IgD-negative memory B cell (primary cell): Measurements from ENCODE around the gene PIK3CB. TPM values are rescaled to one million over a fixed set of nuclear protein-coding genes. Genes with fewer than 3 reads are reported as not detected.
"Not testable (repeated sequence)": the region's sequence is repeated elsewhere in the genome, so short reads cannot be mapped to it uniquely, and the experiment has no call there.

ENCODE experiments used
- H3K27ac Mint-ChIP-seq, 3 donors: one replicate each; pipeline ENCODE4 v1.8.0; 2020 to 2022; ENCODE audit warnings: mild to moderate bottlenecking in 3 of 3, mixed read lengths in 3 of 3, moderate library complexity in 1 of 3
- H3K27me3 Mint-ChIP-seq: one replicate; pipeline ENCODE4 v1.8.0; 2021; ENCODE audit warnings: mixed read lengths
- H3K36me3 Mint-ChIP-seq: one replicate; pipeline ENCODE4 v1.8.0; 2020; ENCODE audit warnings: mild to moderate bottlenecking, mixed read lengths
- H3K4me1 Mint-ChIP-seq, 3 donors: one replicate each; pipeline ENCODE4 v1.8.0; 2020 to 2022; ENCODE audit warnings: mixed read lengths in 3 of 3, mild to moderate bottlenecking in 1 of 3
- H3K4me3 Mint-ChIP-seq, 4 donors: one replicate each; pipeline ENCODE4 v1.8.0; 2020 to 2022; ENCODE audit warnings: mild to moderate bottlenecking in 4 of 4, mixed read lengths in 4 of 4, moderate library complexity in 3 of 4
- H3K9me3 Mint-ChIP-seq, 3 donors: one replicate each; pipeline ENCODE4 v1.8.0; 2020 to 2021; ENCODE audit warnings: mixed read lengths in 3 of 3, mild to moderate bottlenecking in 1 of 3
- polyA plus RNA-seq: library from polyadenylated mRNA; unstranded; fragments of 300-500 nt; fragmentation: Illumina TruSeq; gene quantifications from one replicate; pipeline ENCODE4 v1.2.3, GENCODE V29; 2021

The PIK3CB gene
- polyA plus RNA-seq, 1 donor from 2014 or later: 9.2 TPM

- H3K27ac Mint-ChIP-seq: no peak overlapping the region
- no peaks in the 10 kb centered on the region for H3K27me3 Mint-ChIP-seq
- H3K4me3 Mint-ChIP-seq: no peak overlapping the region
- H3K36me3 Mint-ChIP-seq: peaks cover 15% of the 10 kb centered on the region
- H3K4me1 Mint-ChIP-seq: peaks cover 0 to 1% (median 0%) of the 10 kb centered on the region in 3 donors
- no peaks in the 10 kb centered on the region for H3K9me3 Mint-ChIP-seq
Observed at GRCh38 chr3:138629526-138629925, 205.2 kb downstream of the PIK3CB start.

- Mint-ChIP-seq H3K4me1 (no peaks in the 10 kb centered on the region), H3K27me3 (no peaks in the 10 kb centered on the region), H3K4me3 (no peak overlapping the region), H3K27ac (no peak overlapping the region), H3K9me3 (no peaks in the 10 kb centered on the region), H3K36me3 (peaks cover 11% of the 10 kb centered on the region)
Observed at GRCh38 chr3:138625707-138626365, 208.9 kb downstream of the PIK3CB start.

- Mint-ChIP-seq H3K27ac (no peak overlapping the region), H3K27me3 (no peaks in the 10 kb centered on the region), H3K9me3 (no peaks in the 10 kb centered on the region)
Observed at GRCh38 chr3:138624518-138624917, 210.2 kb downstream of the PIK3CB start.

GRCh38 chr3:138620431-138620830 is 214.3 kb downstream of the PIK3CB start:
- H3K27ac Mint-ChIP-seq: no peak overlapping the region

More at GRCh38 chr3:138624518-138624917, 210.2 kb downstream of the PIK3CB start:
- H3K4me1 Mint-ChIP-seq: no peaks in the 10 kb centered on the region
- no peak overlapping the region for H3K4me3 Mint-ChIP-seq
- H3K36me3 Mint-ChIP-seq: peaks cover 6% of the 10 kb centered on the region

GRCh38 chr3:138615462-138615861 is 219.3 kb downstream of the PIK3CB start:
- Mint-ChIP-seq H3K36me3 (no peaks in the 10 kb centered on the region), H3K4me1 (peaks cover 3 to 9% (median 3%) of the 10 kb centered on the region in 3 donors), H3K27me3 (no peaks in the 10 kb centered on the region), H3K27ac (no peak overlapping the region), H3K9me3 (no peaks in the 10 kb centered on the region), H3K4me3 (no peak overlapping the region)

More at GRCh38 chr3:138620431-138620830, 214.3 kb downstream of the PIK3CB start:
- Mint-ChIP-seq H3K4me1 (peaks cover 0 to 1% (median 0%) of the 10 kb centered on the region in 3 donors), H3K36me3 (peaks cover 6% of the 10 kb centered on the region), H3K4me3 (no peak overlapping the region), H3K9me3 (no peaks in the 10 kb centered on the region), H3K27me3 (no peaks in the 10 kb centered on the region)

GRCh38 chr3:138609898-138610266 is 224.8 kb downstream of the PIK3CB start:
- no peaks in the 10 kb centered on the region for H3K9me3 Mint-ChIP-seq
- peak overlapping the region; percentile 81 to 97 (median 92) for H3K4me3 Mint-ChIP-seq

GRCh38 chr3:138608322-138609135 is 226.2 kb downstream of the PIK3CB start, which contains the start of gene FAIM:
Gene FAIM, plus strand, starts transcription at chr3:138608771. Its CDS starts 10,956 bp downstream, at chr3:138619727.
- H3K4me1 Mint-ChIP-seq: peaks cover 12 to 19% (median 13%) of the 10 kb centered on the region in 3 donors
- peak within 1 kb of the TSS; percentile 85 to 99 (median 94) for H3K27ac Mint-ChIP-seq
- no peaks in the 10 kb centered on the region for H3K27me3 Mint-ChIP-seq
- H3K9me3 Mint-ChIP-seq: peaks cover 0 to 2% (median 0%) of the 10 kb centered on the region in 3 donors
- peak within 1 kb of the TSS; percentile 81 to 97 (median 92) for H3K4me3 Mint-ChIP-seq
- no peaks in the 10 kb centered on the region for H3K36me3 Mint-ChIP-seq

More at GRCh38 chr3:138609898-138610266, 224.8 kb downstream of the PIK3CB start:
- Mint-ChIP-seq H3K36me3 (no peaks in the 10 kb centered on the region), H3K4me1 (peaks cover 12 to 23% (median 13%) of the 10 kb centered on the region in 3 donors), H3K27me3 (no peaks in the 10 kb centered on the region), H3K27ac (peak overlapping the region; percentile 85 to 99 (median 94))

GRCh38 chr3:138604106-138604595 is 230.6 kb downstream of the PIK3CB start:
- not testable (repeated sequence) for H3K4me1 Mint-ChIP-seq, H3K9me3 Mint-ChIP-seq, H3K36me3 Mint-ChIP-seq, H3K27me3 Mint-ChIP-seq
- Mint-ChIP-seq H3K27ac (peak overlapping the region in 2 of 3 donors; percentile 43 to 51), H3K4me3 (peak overlapping the region in 1 of 4 donors; percentile 64)

Other genes starting within 250 kb of the PIK3CB start
- gene CEP70, start 240.7 kb downstream of the PIK3CB start, polyA plus RNA-seq: 6.1 TPM
- 14.3 TPM for gene FAIM, start 226.2 kb downstream of the PIK3CB start, polyA plus RNA-seq
- gene FOXL2, start 112.2 kb upstream of the PIK3CB start, polyA plus RNA-seq: not detected
- gene FOXL2NB, start 112.3 kb upstream of the PIK3CB start, polyA plus RNA-seq: not detected
- gene PRR23A, start 171.3 kb upstream of the PIK3CB start, polyA plus RNA-seq: not detected
- gene PRR23B, start 186.0 kb upstream of the PIK3CB start, polyA plus RNA-seq: not detected
- not detected for gene PRR23C, start 210.0 kb upstream of the PIK3CB start, polyA plus RNA-seq